ENCODE data around the gene CAPN8.

- no peak for TF ChIP-seq CTCF (IDR thresholded peaks at IDR 0.05)
- no peak for TF ChIP-seq POLR2A (IDR thresholded peaks at IDR 0.05)
Observed at GRCh38 chr1:223712850-223713474, 47.5 kb upstream of the CAPN8 start.
